Mucosa of stomach (tissue), 1 donor: ENCODE measurements around the gene DMGDH.
"Not testable (repeated sequence)": the region's sequence is repeated elsewhere in the genome, so short reads cannot be mapped to it uniquely, and the experiment has no call there.

Experiments used
- H3K27me3 ChIP-seq: one replicate; pipeline ENCODE4 v1.7.0; 2013; ENCODE audit warnings: mild to moderate bottlenecking, low read length; ENCODE audit not compliant: control insufficient read depth, insufficient read depth
- H3K36me3 ChIP-seq: one replicate; pipeline ENCODE4 v1.7.0; 2013; ENCODE audit warnings: low read length; ENCODE audit not compliant: control insufficient read depth, insufficient read depth
- H3K4me1 ChIP-seq: one replicate; pipeline ENCODE4 v1.7.0; 2013; ENCODE audit warnings: mild to moderate bottlenecking, low read length; ENCODE audit not compliant: control insufficient read depth, insufficient read depth
- H3K4me3 ChIP-seq: one replicate; pipeline ENCODE4 v1.7.0; 2013; ENCODE audit warnings: low read length
- H3K9ac ChIP-seq: one replicate; pipeline ENCODE4 v1.7.0; 2013; ENCODE audit warnings: mild to moderate bottlenecking, low read length, moderate library complexity
- H3K9me3 ChIP-seq: one replicate; pipeline ENCODE4 v1.7.0; 2013; ENCODE audit warnings: mild to moderate bottlenecking, low read length, moderate library complexity; ENCODE audit not compliant: control insufficient read depth
- donor health status: Pancreatic carcinoma.

DMGDH gene

GRCh38 chr5:78983194-78983593 is 86.3 kb downstream of the DMGDH start:
- H3K36me3 ChIP-seq, H3K27me3 ChIP-seq, H3K4me1 ChIP-seq, H3K4me3 ChIP-seq, H3K9ac ChIP-seq, H3K9me3 ChIP-seq: not testable (repeated sequence)

DNA sequence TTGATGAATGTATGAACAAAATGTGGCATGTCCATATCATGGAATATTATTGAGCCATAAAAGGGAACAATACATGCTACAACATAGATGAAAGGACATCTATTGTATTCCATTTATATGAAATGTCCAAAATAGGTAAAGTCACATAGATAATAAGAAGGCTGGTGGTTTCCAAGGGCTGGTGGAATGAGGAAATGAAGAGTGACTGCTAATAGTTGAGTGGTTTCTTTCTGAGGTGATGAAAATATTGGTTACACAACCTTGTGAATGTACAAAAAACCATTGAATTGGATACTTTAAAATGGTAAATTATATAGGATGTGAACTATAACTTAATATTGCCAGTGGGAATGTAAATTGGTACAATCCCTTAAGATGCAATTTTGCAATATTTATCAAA is 89.6 kb downstream of the DMGDH start:
- H3K9ac ChIP-seq = no peak overlapping the region
- H3K4me3 ChIP-seq = no peak overlapping the region
- H3K36me3 ChIP-seq = no peaks in the 10 kb centered on the region
- H3K27me3 ChIP-seq = no peaks in the 10 kb centered on the region
- no peaks in the 10 kb centered on the region for H3K9me3 ChIP-seq
- H3K4me1 ChIP-seq = no peaks in the 10 kb centered on the region

DNA sequence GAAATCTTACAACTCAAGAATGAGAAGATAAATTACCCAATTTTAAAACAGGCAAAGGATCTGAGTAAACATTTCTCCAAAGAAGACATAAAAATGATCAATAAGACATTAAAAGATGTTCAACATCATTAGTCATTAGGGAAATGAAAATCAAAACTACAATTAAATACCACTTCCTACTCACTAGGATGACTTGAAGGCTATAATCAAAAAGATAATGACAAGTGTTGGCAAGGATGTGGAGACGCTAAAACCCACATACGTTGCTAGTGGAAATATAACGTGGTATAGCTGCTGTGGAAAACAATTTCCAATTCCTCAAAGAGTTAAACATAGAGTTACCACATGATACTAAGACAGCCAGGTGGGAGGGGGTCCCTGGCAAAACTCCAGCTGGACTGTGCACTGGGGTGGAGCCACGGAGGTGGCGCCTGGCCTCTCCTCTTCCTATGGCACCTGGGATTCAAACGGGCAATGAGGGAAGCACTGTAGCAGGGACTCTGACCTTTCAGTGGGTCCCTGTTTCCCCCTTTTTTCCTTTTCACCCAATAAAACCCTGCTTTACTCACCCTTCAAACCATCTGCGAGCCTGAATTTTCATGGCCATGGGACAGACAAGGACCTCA is 90.2 kb downstream of the DMGDH start:
- no peak overlapping the region for H3K9ac ChIP-seq
- H3K27me3 ChIP-seq = no peaks in the 10 kb centered on the region
- no peaks in the 10 kb centered on the region for H3K36me3 ChIP-seq
- H3K4me1 ChIP-seq = peaks cover 6% of the 10 kb centered on the region
- H3K4me3 ChIP-seq = no peak overlapping the region
- no peaks in the 10 kb centered on the region for H3K9me3 ChIP-seq

- H3K36me3 ChIP-seq = no peaks in the 10 kb centered on the region
- no peak overlapping the region for H3K4me3 ChIP-seq
- no peak overlapping the region for H3K9ac ChIP-seq
- peaks cover 15% of the 10 kb centered on the region for H3K4me1 ChIP-seq
- H3K27me3 ChIP-seq = no peaks in the 10 kb centered on the region
- no peaks in the 10 kb centered on the region for H3K9me3 ChIP-seq
Measured at GRCh38 chr5:78975035-78975434, 94.4 kb downstream of the DMGDH start.

DNA sequence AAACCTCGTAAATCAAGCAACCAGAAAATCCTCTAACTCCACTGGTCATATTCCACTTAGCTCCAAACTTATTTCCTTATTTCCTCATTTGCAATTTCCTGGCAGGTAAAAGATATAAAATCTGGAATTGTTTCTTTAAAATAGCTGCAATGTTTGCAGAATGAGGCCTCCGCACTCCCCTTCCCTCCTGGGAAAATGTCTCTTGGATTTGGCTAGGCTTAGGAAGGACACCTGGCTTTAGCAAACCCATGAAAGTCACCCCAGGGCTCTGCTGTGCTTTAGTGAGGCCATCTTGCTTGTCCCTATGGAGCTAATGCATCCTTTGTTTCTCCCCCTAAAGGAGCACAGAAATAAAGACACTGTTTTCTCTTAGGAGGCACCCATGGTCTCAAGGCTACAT is 94.9 kb downstream of the DMGDH start:
- Histone ChIP-seq H3K4me3 (no peak overlapping the region), H3K9ac (no peak overlapping the region), H3K27me3 (no peaks in the 10 kb centered on the region), H3K36me3 (no peaks in the 10 kb centered on the region), H3K4me1 (peaks cover 15% of the 10 kb centered on the region), H3K9me3 (no peaks in the 10 kb centered on the region)

DNA sequence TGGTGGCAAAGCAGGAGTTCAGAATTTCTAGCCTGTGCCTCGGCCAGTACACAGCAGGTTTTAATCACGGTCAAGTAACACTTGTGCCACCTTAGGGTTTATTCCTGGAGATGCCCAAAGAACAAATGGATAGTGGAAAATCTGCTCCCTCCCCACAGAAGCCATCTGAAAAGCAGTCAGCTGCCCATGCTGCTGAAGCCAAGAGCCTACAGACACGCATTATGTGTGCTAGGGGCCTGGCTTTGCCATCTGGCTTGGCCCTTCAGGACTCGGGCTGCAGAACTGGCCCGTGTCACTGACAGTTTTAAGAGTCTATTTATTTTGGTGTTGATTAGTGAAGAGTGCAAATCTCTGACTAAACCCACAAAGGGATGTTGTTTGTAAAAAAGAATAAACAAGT is 95.5 kb downstream of the DMGDH start:
- no peak overlapping the region for H3K9ac ChIP-seq

GRCh38 chr5:78972654-78973428 is 96.6 kb downstream of the DMGDH start:
- Histone ChIP-seq H3K27me3 (no peaks in the 10 kb centered on the region), H3K4me1 (peaks cover 15% of the 10 kb centered on the region), H3K9ac (no peak overlapping the region), H3K36me3 (no peaks in the 10 kb centered on the region), H3K9me3 (no peaks in the 10 kb centered on the region), H3K4me3 (no peak overlapping the region)

More for the DNA sequence above, 95.5 kb downstream of the DMGDH start:
- no peaks in the 10 kb centered on the region for H3K27me3 ChIP-seq
- H3K36me3 ChIP-seq = no peaks in the 10 kb centered on the region
- H3K9me3 ChIP-seq = no peaks in the 10 kb centered on the region
- H3K4me3 ChIP-seq = no peak overlapping the region
- peaks cover 15% of the 10 kb centered on the region for H3K4me1 ChIP-seq

GRCh38 chr5:78971998-78972397 is 97.5 kb downstream of the DMGDH start:
- no peaks in the 10 kb centered on the region for H3K27me3 ChIP-seq
- peaks cover 15% of the 10 kb centered on the region for H3K4me1 ChIP-seq
- H3K9me3 ChIP-seq = no peaks in the 10 kb centered on the region
- no peak overlapping the region for H3K4me3 ChIP-seq
- H3K36me3 ChIP-seq = no peaks in the 10 kb centered on the region
- no peak overlapping the region for H3K9ac ChIP-seq

DNA sequence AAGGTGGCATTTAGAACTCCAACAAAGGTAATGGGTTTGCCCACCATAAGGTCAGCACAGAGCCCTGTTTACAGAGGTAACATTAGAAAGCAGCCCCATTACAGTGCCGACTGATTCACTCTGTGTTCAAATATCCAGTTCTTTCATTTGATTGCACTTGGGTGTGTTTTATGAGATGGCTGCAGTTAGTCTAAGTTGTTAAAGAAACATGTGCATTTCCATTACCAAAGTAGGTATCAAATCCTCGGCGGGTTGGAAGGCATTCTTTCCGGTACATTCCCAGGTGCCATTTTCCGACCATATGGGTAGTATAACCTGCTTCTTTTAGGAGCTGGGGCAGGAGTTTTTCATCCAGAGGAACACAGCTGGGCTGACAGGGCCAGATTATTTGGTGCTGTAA is 100.7 kb downstream of the DMGDH start:
- Histone ChIP-seq H3K4me3 (no peak overlapping the region), H3K4me1 (peaks cover 5% of the 10 kb centered on the region), H3K27me3 (no peaks in the 10 kb centered on the region), H3K9ac (no peak overlapping the region), H3K9me3 (no peaks in the 10 kb centered on the region), H3K36me3 (no peaks in the 10 kb centered on the region)

GRCh38 chr5:78964889-78965288 is 104.6 kb downstream of the DMGDH start:
- H3K9me3 ChIP-seq = no peaks in the 10 kb centered on the region
- H3K9ac ChIP-seq = no peak overlapping the region
- H3K36me3 ChIP-seq = no peaks in the 10 kb centered on the region
- no peaks in the 10 kb centered on the region for H3K4me1 ChIP-seq
- H3K27me3 ChIP-seq = no peaks in the 10 kb centered on the region
- H3K4me3 ChIP-seq = no peak overlapping the region

- no peaks in the 10 kb centered on the region for H3K36me3 ChIP-seq
- H3K4me1 ChIP-seq = no peaks in the 10 kb centered on the region
- no peaks in the 10 kb centered on the region for H3K27me3 ChIP-seq
- H3K9ac ChIP-seq = no peak overlapping the region
- no peaks in the 10 kb centered on the region for H3K9me3 ChIP-seq
- H3K4me3 ChIP-seq = no peak overlapping the region
Measured at GRCh38 chr5:78961743-78962142, 107.7 kb downstream of the DMGDH start.

DNA sequence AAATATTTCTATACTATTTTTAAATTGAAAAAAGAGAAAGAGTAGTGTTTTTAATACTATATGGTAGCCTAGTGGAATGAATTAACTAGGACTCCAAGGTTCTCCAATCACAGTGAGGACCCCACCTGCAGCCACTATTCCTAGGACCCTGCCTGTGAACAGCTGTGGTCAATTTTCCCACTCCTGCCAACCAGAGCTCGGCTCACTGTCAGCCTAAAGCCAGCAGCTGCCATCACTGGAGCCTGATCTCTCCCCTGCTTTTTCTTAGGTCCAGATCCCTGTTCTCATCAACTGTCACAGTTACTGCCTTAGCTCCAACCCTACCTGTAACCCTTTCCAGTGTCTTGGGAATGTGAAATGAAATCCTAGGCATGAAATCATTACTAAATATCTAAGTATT is 109.7 kb downstream of the DMGDH start:
- Histone ChIP-seq H3K4me3 (no peak overlapping the region), H3K36me3 (no peaks in the 10 kb centered on the region)

More for the DNA sequence above, 109.7 kb downstream of the DMGDH start:
- no peak overlapping the region for H3K9ac ChIP-seq
- no peaks in the 10 kb centered on the region for H3K4me1 ChIP-seq
- no peaks in the 10 kb centered on the region for H3K9me3 ChIP-seq
- H3K27me3 ChIP-seq = no peaks in the 10 kb centered on the region
